HG02884 (cell line): Measurements from ENCODE around the gene KCNN3.

Experiments used
- ATAC-seq: cut with Tn5 transposase; IDR thresholded peaks from one replicate; pipeline ENCODE4 v1.9.1; 2021; ENCODE audit warnings: mild to moderate bottlenecking, moderate library complexity; ENCODE audit not compliant: unreplicated experiment

Gene KCNN3

GRCh38 chr1:154797175-154797574, 72.9 kb downstream of the KCNN3 start:
- no peak for ATAC-seq

GRCh38 chr1:154796303-154796892, 73.7 kb downstream of the KCNN3 start:
- no peak for ATAC-seq

DNA sequence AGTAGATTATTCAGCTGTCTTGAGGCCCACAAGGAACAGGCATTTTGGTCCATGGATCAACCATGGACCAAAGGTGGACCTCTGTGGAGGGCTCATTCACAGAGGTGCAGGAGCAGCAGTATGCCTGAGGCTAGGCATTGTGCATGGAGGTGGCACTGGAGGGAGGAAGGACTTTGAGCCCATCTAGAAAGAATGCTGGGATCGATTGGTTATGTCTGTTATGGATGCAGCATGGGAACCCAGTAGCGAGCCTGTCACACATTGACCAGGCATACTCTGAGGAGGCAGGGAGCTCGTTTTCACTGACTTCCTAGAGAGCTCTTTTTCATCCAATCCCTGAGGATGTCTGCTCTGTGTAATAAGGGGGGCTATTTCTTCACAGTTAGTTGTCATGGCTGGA, 75.5 kb downstream of the KCNN3 start:
- ATAC-seq = no peak

DNA sequence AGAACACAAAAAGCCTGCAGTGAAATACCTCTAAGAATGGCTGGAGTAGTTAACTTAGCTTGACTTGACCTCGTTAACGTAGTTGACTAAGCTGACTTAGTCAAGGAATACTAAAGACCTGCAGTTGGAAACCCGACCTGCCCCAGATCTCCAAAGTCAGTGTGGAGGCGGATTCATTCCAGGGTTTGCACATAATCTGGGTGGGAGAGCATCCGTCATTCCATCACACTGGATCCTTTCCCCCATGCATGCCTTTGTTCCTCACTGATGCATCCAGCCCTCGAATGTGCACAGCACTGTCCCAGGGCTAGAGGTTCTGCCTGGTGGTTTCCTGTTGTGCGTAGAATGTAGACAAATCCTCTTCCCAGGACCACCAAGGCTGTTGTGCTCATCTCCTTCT, 76.4 kb downstream of the KCNN3 start:
- ATAC-seq = no peak

DNA sequence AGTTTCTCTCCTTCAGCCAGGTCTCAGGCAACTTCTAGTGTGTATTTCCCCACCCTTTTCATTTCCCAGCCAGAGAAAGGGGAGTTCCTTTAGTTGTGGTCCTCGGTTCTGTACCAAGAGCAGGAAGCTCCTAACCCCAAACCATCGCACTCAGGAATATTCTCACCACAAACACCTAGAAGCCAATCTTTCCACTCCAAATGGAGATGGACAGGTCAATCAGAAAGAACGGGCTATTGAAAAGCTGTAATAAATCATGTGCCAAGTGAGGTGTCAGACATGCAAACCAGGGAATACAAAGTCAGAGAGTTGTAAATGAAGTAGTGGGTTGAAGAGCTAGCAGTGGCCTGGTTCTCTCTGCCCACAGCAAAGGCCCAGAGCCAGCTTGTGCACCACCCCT, 77.2 kb downstream of the KCNN3 start:
- ATAC-seq = no peak

- peak; percentile 78 for ATAC-seq
Observed at GRCh38 chr1:154791292-154792166, 78.6 kb downstream of the KCNN3 start.

DNA sequence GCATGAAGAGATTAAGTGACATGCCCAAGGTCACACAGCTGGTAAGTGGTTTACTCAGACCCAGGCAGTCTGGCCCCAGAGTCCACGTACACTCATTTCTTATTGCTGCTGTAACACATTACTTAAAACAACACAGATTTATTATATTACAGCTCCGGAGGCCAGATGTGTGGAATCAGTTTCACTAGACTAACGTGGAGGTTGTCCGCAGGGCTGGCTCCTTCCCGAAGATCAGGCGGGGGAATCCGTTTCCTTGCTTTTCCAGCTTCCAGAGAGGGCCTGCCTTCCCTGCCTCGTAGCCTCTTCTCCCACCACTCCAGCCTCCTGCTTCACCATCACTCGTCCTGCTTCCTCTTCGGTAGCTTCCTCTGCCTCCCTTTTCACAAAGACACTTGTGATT, 81.2 kb downstream of the KCNN3 start:
- ATAC-seq = no peak

GRCh38 chr1:154788110-154788870, 81.8 kb downstream of the KCNN3 start:
- ATAC-seq = no peak

DNA sequence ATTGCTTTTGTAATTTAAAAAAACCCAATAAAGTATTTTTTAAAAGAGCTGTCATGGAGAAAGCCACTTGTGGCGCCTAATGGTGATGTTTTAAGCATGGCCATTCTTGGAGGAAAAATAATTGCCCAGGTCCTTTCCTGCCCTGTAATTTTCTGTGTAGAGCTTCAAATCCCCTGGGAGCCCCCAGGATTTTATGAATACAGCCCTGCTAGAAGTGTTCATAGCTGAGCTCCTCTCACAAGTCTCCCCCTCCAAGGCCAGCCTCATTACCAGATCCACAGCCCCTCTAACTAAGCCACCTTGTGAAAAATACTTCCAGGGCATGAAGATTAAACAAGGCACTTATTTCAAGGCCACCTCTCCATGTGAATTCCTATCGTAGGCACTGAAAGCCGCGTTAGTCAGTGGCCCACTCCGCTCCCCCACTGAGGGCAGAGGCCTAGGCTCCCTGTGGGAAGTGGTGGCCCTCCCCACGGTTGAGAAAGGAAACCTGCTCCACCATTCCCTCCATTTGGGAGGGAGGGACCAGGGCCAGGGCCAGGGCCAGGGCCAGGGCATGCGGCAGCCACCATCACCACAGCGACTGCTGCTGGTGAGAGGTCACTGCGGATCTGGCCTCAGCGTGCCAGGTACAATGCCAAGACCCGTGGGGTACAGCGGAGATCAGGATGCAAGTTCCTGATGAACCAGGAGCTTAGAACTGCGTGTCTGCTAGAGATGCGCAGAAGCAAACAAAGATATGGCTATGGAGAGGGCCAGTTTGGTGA, 83.1 kb downstream of the KCNN3 start:
- no peak for ATAC-seq

DNA sequence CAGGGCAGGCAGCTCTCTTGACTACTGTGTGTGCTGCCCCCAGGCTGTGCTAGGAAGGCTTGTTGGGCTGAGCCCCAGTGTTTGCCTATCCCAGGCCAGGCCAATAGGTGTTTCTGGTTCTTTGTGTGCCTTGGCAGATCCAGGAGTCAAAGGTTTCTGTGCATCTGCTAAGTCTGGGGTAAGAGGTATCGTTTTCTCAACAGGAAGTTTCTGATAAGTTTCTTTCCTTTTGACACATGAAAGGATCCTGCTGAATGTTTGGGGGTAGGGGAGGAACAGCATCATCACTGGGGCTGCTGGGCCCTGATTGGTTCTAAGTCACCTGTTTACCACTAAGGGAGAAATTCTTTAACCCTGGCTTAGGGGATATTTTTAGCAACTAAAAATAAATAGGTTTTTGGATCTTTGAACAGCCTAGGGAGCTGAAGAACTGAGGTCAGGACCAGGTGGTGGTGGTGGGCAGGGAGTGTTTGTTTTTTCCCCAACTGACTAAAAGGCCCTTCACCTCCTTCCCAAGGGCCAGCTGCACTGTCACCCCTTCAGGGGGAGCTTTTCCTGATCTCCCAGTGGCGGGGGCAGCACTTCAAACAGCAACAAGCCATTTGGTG, 85.1 kb downstream of the KCNN3 start:
- peak; percentile 87 for ATAC-seq

GRCh38 chr1:154784416-154784815, 85.7 kb downstream of the KCNN3 start:
- no peak for ATAC-seq

GRCh38 chr1:154783976-154784375, 86.1 kb downstream of the KCNN3 start:
- ATAC-seq = no peak

DNA sequence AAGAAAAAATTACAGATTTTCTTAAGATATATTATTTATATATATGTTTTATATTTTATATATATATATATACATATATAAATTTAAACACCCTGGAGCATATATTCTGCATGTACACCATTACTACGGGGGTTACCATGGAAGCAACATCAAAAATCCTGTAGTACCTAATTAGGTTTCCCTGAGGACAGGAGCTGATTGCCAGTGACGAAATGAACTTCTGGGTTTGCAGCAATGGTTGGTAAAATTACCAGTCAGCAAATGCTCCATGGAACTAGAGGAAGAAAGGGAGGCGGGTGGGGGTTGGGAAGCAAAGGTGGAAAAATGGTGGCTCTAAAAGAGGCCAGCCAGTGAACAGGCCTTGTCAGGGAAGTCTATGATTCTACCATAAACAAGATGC, 89.5 kb downstream of the KCNN3 start:
- ATAC-seq = no peak

GRCh38 chr1:154779551-154780189, 90.4 kb downstream of the KCNN3 start:
- ATAC-seq = no peak

DNA sequence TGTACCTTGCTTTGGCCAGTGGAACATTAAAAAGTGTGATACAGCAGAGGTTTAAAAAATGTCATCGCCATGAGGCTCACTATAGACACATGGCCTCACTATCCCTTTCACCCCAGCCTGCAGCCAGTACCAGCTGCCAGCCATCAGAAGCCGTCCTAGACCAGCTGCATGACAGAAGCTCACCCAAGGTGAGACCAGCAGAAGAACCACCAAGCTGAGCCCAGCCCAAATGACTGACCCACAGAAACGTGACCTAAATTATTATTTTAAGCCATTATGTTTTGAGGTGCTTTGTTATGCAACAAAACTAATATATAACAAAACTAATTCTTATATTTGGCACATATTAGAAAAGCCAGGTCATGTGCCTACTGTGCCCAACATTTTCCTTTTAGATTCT, 91.1 kb downstream of the KCNN3 start:
- ATAC-seq = no peak

DNA sequence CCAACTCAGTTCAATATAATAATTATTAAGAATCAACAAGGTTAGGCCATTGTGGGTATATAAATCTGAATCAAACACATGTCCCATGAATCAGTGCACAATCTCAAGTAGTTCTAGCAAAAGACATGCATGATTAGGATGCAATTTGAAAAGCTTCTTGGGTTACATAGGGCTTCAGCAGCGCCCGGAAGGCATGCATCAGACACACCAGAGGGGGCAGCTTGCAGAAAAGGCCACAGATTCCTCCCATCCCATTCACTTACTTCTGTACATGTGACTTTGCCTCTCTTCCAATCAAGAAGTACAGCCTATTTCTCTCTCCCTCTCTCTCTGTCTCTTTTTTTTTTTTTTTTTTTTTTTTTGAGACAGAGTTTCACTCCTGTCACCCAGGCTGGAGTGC, 91.8 kb downstream of the KCNN3 start:
- ATAC-seq = no peak

- no peak for ATAC-seq
Observed at GRCh38 chr1:154777781-154778180, 92.3 kb downstream of the KCNN3 start.

GRCh38 chr1:154777154-154777553, 92.9 kb downstream of the KCNN3 start:
- ATAC-seq = no peak

- ATAC-seq = no peak
Observed at GRCh38 chr1:154775621-154776605, 94.2 kb downstream of the KCNN3 start.
